ENCODE data around the gene FBXO3. TPM values are rescaled to one million over a fixed set of nuclear protein-coding genes. Genes with fewer than 3 reads are reported as not detected.

Gene FBXO3
- total RNA-seq, 2 donors from 2014 or later, result 12.8 to 15.0 TPM

DNA sequence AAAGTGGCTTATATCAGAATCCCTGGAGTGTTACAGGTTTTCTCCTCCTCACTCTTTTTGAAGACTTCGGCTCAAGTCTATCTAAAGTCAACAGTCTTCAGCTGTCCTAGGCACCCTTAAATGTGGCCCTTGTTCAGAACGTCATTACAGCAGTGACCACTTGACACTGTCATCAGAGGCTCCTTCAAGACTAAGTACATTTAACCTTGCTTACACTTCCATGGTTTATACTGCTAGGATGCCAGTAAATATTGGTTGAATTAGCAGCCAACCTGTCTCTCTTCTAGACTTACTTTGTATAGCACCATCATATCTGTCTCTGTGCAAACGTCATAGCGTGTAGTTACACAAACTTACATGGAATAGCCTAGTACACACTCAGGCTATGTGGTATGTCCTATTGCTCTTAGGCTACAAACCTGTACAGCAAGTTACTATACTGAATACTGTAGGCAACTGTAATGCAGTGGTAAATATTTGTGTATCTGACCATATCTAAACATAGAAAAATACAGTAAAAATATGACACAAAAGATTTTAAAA is 60.4 kb downstream of the FBXO3 start:
- Mint-ChIP-seq H3K4me3 (no peak overlapping the region), H3K27me3 (ENCODE audit: insufficient read depth) (no peaks in the 10 kb centered on the region), H3K36me3 (ENCODE audit: low read depth) (peaks cover 22% of the 10 kb centered on the region), H3K4me1 (peaks cover 6% of the 10 kb centered on the region), H3K27ac (no peak overlapping the region), H3K9me3 (no peaks in the 10 kb centered on the region)
- peaks cover 71% of the 10 kb centered on the region for H3K36me3 ChIP-seq (ENCODE audit: control insufficient read depth, insufficient read depth, low read length)
- no peak overlapping the region for H3K27ac ChIP-seq (ENCODE audit: low read depth, low read length)
- no peaks in the 10 kb centered on the region for H3K27me3 ChIP-seq (ENCODE audit: control insufficient read depth, insufficient read depth, low read length, poor library complexity, severe bottlenecking)
- H3K4me1 ChIP-seq (ENCODE audit: control insufficient read depth, insufficient read depth, low read length), result peaks cover 7% of the 10 kb centered on the region
- no peak overlapping the region for H3K9ac ChIP-seq (ENCODE audit: extremely low read depth, low read length, poor library complexity, severe bottlenecking)
- DNase-seq, result no peak
- H3K4me3 ChIP-seq (ENCODE audit: low read length), result no peak overlapping the region
- no peaks in the 10 kb centered on the region for H3K9me3 ChIP-seq (ENCODE audit: control insufficient read depth, low read length)
- TF ChIP-seq CTCF (conservative IDR thresholded peaks at IDR 0.05), result no peak
- 82 to 90% methylated on average over 4 of the region's 4 CpGs for WGBS, 2 experiments (ENCODE audit: insufficient coverage in 1 of 2, insufficient read length in 1 of 2)

DNA sequence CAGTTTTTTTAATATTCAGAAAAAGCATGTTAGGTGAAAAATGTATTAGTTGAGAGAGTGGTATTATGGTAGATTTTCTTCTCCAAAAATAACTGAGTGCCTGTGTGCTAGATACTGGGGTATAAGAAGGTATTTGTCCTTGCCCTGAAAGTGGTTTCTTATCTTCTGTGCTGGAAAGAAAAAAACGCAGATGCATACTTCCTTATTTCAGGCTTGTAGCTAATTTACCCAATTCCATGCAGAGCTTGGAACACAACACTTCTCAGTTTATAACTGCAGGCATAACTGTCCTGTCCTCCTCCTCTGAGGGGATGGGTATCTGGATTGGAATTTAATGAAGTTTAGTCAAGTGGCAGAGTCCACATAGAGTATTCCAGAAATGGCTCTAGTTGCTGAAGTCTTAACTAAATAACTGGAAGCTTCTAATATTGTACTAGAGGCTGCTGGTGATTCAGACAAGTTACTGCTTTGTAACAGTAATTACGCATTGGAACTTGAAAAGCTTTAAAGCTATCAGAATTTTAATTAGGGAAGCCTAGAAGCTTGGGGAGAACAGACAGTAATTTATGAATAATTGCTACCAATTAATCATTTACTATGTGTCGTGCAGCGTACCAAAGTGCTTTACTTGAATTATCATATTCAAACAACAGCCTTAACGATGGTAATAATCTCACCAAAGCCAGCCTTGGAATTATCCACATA is 61.0 kb downstream of the FBXO3 start:
- Mint-ChIP-seq H3K9me3 (no peaks in the 10 kb centered on the region), H3K4me1 (peaks cover 6% of the 10 kb centered on the region), H3K27ac (no peak overlapping the region), H3K36me3 (ENCODE audit: low read depth) (peaks cover 28% of the 10 kb centered on the region), H3K27me3 (ENCODE audit: insufficient read depth) (no peaks in the 10 kb centered on the region), H3K4me3 (no peak overlapping the region)
- no peak for DNase-seq
- peaks cover 7% of the 10 kb centered on the region for H3K4me1 ChIP-seq (ENCODE audit: control insufficient read depth, insufficient read depth, low read length)
- H3K36me3 ChIP-seq (ENCODE audit: control insufficient read depth, insufficient read depth, low read length), result peaks cover 71% of the 10 kb centered on the region
- no peak for TF ChIP-seq CTCF (conservative IDR thresholded peaks at IDR 0.05)
- H3K9me3 ChIP-seq (ENCODE audit: control insufficient read depth, low read length), result no peaks in the 10 kb centered on the region
- no peak overlapping the region for H3K4me3 ChIP-seq (ENCODE audit: low read length)
- no peak overlapping the region for H3K27ac ChIP-seq (ENCODE audit: low read depth, low read length)
- WGBS, 2 experiments (ENCODE audit: insufficient coverage in 1 of 2, insufficient read length in 1 of 2), result 83 to 100% methylated on average over 2 to 5 of the region's 5 CpGs
- H3K27me3 ChIP-seq (ENCODE audit: control insufficient read depth, insufficient read depth, low read length, poor library complexity, severe bottlenecking), result no peaks in the 10 kb centered on the region
- H3K9ac ChIP-seq (ENCODE audit: extremely low read depth, low read length, poor library complexity, severe bottlenecking), result no peak overlapping the region

DNA sequence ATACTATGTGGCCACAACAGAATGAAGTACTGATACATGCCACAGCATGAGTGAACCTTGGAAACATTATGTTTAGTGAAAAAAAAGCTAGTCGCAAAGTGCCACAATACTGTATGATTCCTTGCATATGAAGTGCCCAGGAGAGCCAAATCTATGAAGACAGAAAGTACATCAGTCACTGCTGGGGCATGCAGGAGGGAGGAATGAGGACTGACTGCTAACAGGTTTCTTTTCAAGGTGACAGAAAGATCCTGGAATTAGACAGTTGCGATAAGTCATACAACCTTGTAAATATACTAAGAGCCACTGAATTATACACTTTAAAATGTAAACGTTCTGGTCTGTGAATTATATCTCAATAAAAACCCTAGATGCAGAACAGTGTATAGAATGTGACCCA is 61.9 kb downstream of the FBXO3 start:
- Mint-ChIP-seq H3K27me3 (ENCODE audit: insufficient read depth) (no peaks in the 10 kb centered on the region), H3K27ac (no peak overlapping the region), H3K4me1 (peaks cover 6% of the 10 kb centered on the region), H3K9me3 (no peaks in the 10 kb centered on the region), H3K36me3 (ENCODE audit: low read depth) (peaks cover 28% of the 10 kb centered on the region), H3K4me3 (no peak overlapping the region)
- Histone ChIP-seq H3K4me1 (ENCODE audit: control insufficient read depth, insufficient read depth, low read length) (peaks cover 7% of the 10 kb centered on the region), H3K9ac (ENCODE audit: extremely low read depth, low read length, poor library complexity, severe bottlenecking) (no peak overlapping the region), H3K36me3 (ENCODE audit: control insufficient read depth, insufficient read depth, low read length) (peaks cover 66% of the 10 kb centered on the region), H3K27ac (ENCODE audit: low read depth, low read length) (no peak overlapping the region), H3K27me3 (ENCODE audit: control insufficient read depth, insufficient read depth, low read length, poor library complexity, severe bottlenecking) (no peaks in the 10 kb centered on the region), H3K9me3 (ENCODE audit: control insufficient read depth, low read length) (no peaks in the 10 kb centered on the region), H3K4me3 (ENCODE audit: low read length) (no peak overlapping the region)
- TF ChIP-seq CTCF (conservative IDR thresholded peaks at IDR 0.05), result no peak
- DNase-seq, result no peak
- 93 to 94% methylated on average over 1 to 3 of the region's 3 CpGs for WGBS, 2 experiments (ENCODE audit: insufficient coverage in 1 of 2, insufficient read length in 1 of 2)

Measured in endodermal cell (in vitro differentiated cells).